ENCODE data around the gene ARL13B. TPM values are rescaled to one million over a fixed set of nuclear protein-coding genes. Genes with fewer than 3 reads are reported as not detected.

ARL13B gene
- total and polyA plus RNA-seq, 2 of the 4 experiments (the other 2 are of a cell fraction), result 2.7 to 3.0 TPM

DNA sequence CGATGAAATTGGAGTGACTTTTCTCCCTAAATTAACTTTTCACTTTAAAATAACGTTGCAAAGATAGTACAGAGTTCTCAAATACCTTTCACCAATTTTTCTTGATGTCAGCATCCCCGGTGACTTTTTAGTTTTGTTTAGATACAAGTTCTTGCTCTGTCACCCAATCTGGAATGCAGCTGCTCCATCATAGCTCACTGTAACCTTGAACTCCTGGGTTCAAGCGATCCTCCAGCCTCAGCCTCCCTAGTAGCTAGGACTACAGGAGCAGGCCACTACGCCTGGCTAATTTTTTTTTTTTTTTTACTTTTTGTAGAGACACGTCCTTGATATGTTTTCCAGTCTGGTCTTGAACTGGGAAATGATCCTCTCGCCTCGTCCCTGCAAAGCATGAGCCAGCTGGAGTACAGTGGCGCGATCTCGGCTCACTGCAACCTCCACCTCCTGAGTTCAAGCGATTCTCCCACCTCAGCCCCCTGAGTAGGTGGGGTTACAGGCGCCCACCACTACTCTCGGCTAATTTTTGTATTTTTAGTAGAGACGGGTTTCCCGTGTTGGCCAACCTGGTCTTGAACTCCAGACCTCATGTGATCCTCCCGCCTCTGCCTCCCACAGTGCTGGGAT is 83.7 kb downstream of the ARL13B start (continued):
- TF ChIP-seq, protein P1, sequence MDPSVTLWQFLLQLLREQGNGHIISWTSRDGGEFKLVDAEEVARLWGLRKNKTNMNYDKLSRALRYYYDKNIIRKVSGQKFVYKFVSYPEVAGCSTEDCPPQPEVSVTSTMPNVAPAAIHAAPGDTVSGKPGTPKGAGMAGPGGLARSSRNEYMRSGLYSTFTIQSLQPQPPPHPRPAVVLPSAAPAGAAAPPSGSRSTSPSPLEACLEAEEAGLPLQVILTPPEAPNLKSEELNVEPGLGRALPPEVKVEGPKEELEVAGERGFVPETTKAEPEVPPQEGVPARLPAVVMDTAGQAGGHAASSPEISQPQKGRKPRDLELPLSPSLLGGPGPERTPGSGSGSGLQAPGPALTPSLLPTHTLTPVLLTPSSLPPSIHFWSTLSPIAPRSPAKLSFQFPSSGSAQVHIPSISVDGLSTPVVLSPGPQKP (IDR thresholded peaks at IDR 0.05; ENCODE audit: borderline replicate concordance, low read depth, low read length), result no peak
- TF ChIP-seq NFE2L2 (IDR thresholded peaks at IDR 0.05; ENCODE audit: low read depth, low read length) (no peak), MAFK (IDR thresholded peaks at IDR 0.05; ENCODE audit: low read depth, low read length) (no peak)
- TF ChIP-seq, protein P2, sequence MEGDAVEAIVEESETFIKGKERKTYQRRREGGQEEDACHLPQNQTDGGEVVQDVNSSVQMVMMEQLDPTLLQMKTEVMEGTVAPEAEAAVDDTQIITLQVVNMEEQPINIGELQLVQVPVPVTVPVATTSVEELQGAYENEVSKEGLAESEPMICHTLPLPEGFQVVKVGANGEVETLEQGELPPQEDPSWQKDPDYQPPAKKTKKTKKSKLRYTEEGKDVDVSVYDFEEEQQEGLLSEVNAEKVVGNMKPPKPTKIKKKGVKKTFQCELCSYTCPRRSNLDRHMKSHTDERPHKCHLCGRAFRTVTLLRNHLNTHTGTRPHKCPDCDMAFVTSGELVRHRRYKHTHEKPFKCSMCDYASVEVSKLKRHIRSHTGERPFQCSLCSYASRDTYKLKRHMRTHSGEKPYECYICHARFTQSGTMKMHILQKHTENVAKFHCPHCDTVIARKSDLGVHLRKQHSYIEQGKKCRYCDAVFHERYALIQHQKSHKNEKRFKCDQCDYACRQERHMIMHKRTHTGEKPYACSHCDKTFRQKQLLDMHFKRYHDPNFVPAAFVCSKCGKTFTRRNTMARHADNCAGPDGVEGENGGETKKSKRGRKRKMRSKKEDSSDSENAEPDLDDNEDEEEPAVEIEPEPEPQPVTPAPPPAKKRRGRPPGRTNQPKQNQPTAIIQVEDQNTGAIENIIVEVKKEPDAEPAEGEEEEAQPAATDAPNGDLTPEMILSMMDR (conservative IDR thresholded peaks at IDR 0.05; ENCODE audit: low read depth, low read length), result no peak

Data from IMR-90 (cell line).